ENCODE results near the gene HLA-DRB1. TPM values are rescaled to one million over a fixed set of nuclear protein-coding genes. Genes with fewer than 3 reads are reported as not detected.

Gene HLA-DRB1
- total RNA-seq, 2 donors from 2014 or later = 7.4 to 15.1 TPM

Other genes starting within 250 kb of the HLA-DRB1 start
- not detected for gene TSBP1, start 217.9 kb downstream of the HLA-DRB1 start, total RNA-seq
- not detected for gene BTNL2, start 182.7 kb downstream of the HLA-DRB1 start, total RNA-seq
- gene HLA-DRA, start 150.0 kb downstream of the HLA-DRB1 start, total RNA-seq = 10 to 100 TPM in 1 of 2 donors, 1 to 10 TPM in 1; 9.2 to 18.8 TPM
- 1 to 10 TPM in 1 of 2 donors, not detected in 1; 1.7 TPM for gene HLA-DRB5, start 59.6 kb downstream of the HLA-DRB1 start, total RNA-seq
- 1 to 10 TPM; 2.2 to 3.7 TPM for gene HLA-DQA1, start 47.6 kb upstream of the HLA-DRB1 start, total RNA-seq
- 1 to 10 TPM; 2.5 to 2.9 TPM for gene HLA-DQB1, start 76.8 kb upstream of the HLA-DRB1 start, total RNA-seq
- gene HLA-DQA2, start 151.5 kb upstream of the HLA-DRB1 start, total RNA-seq = 1 to 10 TPM in 1 of 2 donors, not detected in 1; 1.2 TPM
- gene HLA-DQB2, start 173.7 kb upstream of the HLA-DRB1 start, total RNA-seq = under 1 TPM; 0.36 to 0.60 TPM
- 1 to 10 TPM; 8.0 to 8.1 TPM for gene HLA-DOB, start 227.2 kb upstream of the HLA-DRB1 start, total RNA-seq
- 100 to 1,000 TPM; 117 to 127 TPM for gene TAP2, start 248.9 kb upstream of the HLA-DRB1 start, total RNA-seq

Measured in activated T-cell treated with anti-CD3 and anti-CD28 coated beads, Interleukin-2, amount 50 U/mL, for 72 hours (primary cell).